ENCODE results near the gene SPZ1.

GRCh38 chr5:80291761-80292160 lies 28.0 kb upstream of the SPZ1 start:
- TF ChIP-seq CTCF (IDR thresholded peaks at IDR 0.05; ENCODE audit: low read depth, low read length), result no peak
- no peak for TF ChIP-seq EZH2phosphoT487 (IDR thresholded peaks at IDR 0.05; ENCODE audit: low read depth)

Data from OCI-LY3 (cell line).